Activated CD4-positive, alpha-beta T cell treated with anti-CD3 and anti-CD28 coated beads for 36 hours (primary cell): ENCODE measurements around the gene CPNE5. TPM values are rescaled to one million over a fixed set of nuclear protein-coding genes. Genes with fewer than 3 reads are reported as not detected.
"Not testable (repeated sequence)": the region's sequence is repeated elsewhere in the genome, so short reads cannot be mapped to it uniquely, and the experiment has no call there.

Experiments
- ATAC-seq: fragments of 200-7000 bp; cut with Tn5 transposase; one replicate; pipeline ENCODE4 v1.10.0; 2021; ENCODE audit warnings: mild to moderate bottlenecking, moderate library complexity
- CTCF ChIA-PET: fragments of 350-600 bp; sonication (Branson Sonifier 250); formaldehyde crosslinking; loops from one replicate; lab custom pipeline; 2021; ENCODE audit warnings: antibody characterized with exemption; lab: Charles Lee
- POLR2A ChIA-PET: fragments of 350-600 bp; sonication (Branson Sonifier 250); formaldehyde crosslinking; loops from one replicate; lab custom pipeline; 2021; ENCODE audit warnings: antibody characterized with exemption, inconsistent platforms; lab: Charles Lee
- DNase-seq: peaks from one replicate; pipeline ENCODE4 v3.0.0-alpha.2; 2020
- H3K27ac Mint-ChIP-seq: one replicate; pipeline ENCODE4 v1.8.0; 2021; ENCODE audit warnings: mixed read lengths
- H3K27me3 Mint-ChIP-seq: one replicate; pipeline ENCODE4 v1.8.0; 2021; ENCODE audit warnings: mixed read lengths
- H3K36me3 Mint-ChIP-seq: one replicate; pipeline ENCODE4 v1.8.0; 2021; ENCODE audit warnings: low read depth, mixed read lengths
- H3K4me1 Mint-ChIP-seq: one replicate; pipeline ENCODE4 v1.8.0; 2021; ENCODE audit warnings: mixed read lengths
- H3K4me3 Mint-ChIP-seq: one replicate; pipeline ENCODE4 v1.8.0; 2021; ENCODE audit warnings: mild to moderate bottlenecking, moderate library complexity, mixed read lengths
- H3K9me3 Mint-ChIP-seq: one replicate; pipeline ENCODE4 v1.8.0; 2021; ENCODE audit warnings: low read depth, mixed read lengths
- intact Hi-C, 2 experiments: fragments of 100-400 bp; cut with DNase I in 1 of 2; cut with micrococcal nuclease in 1 of 2; formaldehyde crosslinking; loops; one replicate each; pipeline versions ENCODE4 v1.14.2 to v1.15.1; 2022 to 2024; cut with DNase I, micrococcal nuclease
- total RNA-seq, 2 experiments: library from RNA; stranded (reverse); gene quantifications; one replicate each; pipeline ENCODE4 v1.2.3, GENCODE V29; 2021

CPNE5 gene
- total RNA-seq, 2 experiments from 2014 or later: 1.1 to 1.3 TPM

DNA sequence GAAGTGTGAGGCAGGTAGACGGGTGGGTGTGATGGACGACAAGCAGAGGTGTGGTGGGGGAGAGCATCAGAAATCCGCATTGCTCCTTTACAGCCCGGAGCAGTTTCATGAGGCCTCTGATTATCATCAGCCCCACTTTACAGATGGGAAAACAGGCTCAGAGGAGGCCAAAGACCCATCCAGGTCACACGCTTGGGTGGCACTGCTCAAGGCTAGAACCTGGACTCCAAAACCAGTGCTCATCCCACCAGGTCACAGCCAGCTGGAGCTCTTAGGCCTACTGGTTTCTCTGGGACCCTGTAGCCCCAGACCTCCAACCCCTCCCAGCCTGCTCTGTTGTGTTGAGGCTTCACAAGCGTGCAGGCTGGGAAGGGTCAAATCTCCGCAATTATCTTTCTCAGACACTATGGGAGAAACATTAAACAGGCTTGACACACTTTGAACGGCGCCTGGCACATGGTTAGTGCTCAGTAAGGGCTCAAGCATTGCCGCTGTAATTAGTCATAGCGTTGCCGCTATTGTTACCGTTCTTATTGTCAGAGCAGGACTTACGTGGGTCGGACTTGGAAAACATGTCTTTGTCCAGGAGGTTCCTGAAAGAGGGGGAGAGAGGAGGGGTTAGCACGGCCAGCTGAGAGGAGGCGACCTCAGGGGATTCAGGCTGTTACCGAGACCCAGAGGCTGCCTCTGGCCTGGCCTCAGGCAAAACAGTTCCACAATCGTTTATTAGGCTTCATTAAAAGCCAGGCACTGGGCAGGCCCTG lies 16.6 kb downstream of the CPNE5 start:
- no peak for ATAC-seq
- peaks cover 3% of the 10 kb centered on the region for H3K4me1 Mint-ChIP-seq
- DNase-seq: no peak
- no peak overlapping the region for H3K4me3 Mint-ChIP-seq
- H3K36me3 Mint-ChIP-seq: no peaks in the 10 kb centered on the region
- no peaks in the 10 kb centered on the region for H3K9me3 Mint-ChIP-seq
- CTCF ChIA-PET: no interaction called here
- intact Hi-C loops: no loop called here
- POLR2A ChIA-PET: no interaction called here
- peaks cover 2% of the 10 kb centered on the region for H3K27me3 Mint-ChIP-seq
- no peak overlapping the region for H3K27ac Mint-ChIP-seq

DNA sequence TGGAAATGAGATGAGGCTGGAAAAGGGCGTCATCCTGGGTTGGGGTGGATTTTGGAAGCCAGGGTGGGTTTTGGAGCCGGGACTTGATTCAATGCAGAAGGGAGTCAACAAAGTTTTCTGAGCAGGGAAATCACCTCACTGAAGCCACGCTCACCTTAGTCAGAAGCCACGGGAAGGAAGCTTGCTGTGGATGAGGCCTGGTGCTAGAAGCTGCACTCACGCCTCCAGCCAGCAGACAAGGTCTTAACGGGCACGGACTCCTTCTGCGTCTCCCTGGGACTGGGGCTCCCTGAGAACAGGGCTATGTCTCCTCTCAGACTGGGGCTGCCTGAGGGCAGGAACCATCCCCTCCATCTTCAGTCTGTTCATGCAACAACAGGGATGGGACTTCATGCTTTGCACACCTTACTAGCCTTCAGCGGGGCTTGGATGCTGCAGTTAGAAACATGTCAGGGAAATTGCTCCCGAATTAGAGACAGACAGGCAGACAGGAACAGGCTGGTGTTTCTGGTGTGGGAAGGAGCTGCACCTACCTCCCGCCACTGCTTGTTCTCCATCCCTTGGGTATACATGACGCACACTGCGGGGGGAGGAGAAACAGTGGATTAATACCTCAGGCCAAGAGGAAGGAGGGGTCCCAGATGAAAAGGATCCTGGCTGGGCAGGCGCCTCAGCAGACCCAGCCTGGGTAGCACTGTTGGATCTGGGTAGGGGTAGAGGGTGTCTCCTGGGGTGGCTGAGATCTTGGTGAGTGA lies 17.5 kb downstream of the CPNE5 start:
- no peak for ATAC-seq
- intact Hi-C loops: no loop called here
- Mint-ChIP-seq H3K4me1 (no peaks in the 10 kb centered on the region), H3K9me3 (no peaks in the 10 kb centered on the region), H3K36me3 (no peaks in the 10 kb centered on the region), H3K4me3 (no peak overlapping the region), H3K27me3 (no peaks in the 10 kb centered on the region), H3K27ac (no peak overlapping the region)
- DNase-seq: peak; percentile 24
- CTCF ChIA-PET: interaction anchor here (0.8 kb wide), 1 partner anchor 140 kb away, joined by 4 read pairs; no protein-coding TSS in a partner anchor
- POLR2A ChIA-PET: no interaction called here

DNA sequence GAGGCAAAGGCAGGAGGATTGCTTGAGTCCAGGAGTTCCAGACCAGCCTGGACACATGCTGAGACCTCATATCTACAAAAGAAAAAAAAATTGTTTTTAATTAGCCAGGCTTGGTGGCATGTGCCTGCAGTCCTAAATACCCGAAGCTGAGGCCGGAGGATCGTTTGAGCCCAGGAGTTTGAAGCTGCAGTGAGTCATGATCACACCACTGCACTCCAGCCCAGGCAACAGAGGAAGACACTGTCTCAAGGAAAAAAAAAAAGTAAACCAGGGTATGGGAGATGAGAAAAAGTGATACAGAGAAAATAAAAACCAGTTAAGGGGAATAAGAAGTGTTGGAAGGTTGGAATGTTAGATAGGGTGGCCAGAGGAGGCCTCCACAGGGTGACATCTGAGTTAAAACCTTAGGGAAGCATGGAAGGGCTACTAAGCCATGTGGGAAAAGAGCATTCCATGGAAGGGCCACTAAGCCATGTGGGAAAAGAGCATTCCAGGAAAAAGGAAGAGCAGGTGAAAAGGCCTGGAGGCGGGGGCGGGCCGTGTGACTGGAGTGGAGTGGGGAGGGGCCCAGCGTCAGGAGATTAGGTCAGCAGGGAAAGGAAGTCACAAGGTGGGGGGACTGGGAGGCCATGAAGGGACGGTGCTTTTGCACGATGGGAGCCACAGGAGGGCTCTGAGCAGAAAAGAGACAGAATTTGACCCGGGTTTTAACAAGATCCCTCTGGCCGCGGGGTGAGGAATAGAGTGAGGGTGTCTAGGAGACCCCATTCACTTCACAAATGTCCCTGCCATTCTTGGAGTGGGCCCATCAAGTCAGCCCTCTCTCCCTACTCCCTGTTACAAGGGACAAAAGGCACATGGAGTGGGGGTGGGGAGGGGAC lies 18.3 kb downstream of the CPNE5 start:
- Mint-ChIP-seq H3K27ac (no peak overlapping the region), H3K4me1 (no peaks in the 10 kb centered on the region), H3K36me3 (no peaks in the 10 kb centered on the region), H3K4me3 (no peak overlapping the region), H3K9me3 (no peaks in the 10 kb centered on the region), H3K27me3 (no peaks in the 10 kb centered on the region)
- ATAC-seq (no peak), DNase-seq (no peak)
- ChIA-PET CTCF (interaction anchor here (0.8 kb wide), 1 partner anchor 139 kb away, joined by 4 read pairs; no protein-coding TSS in a partner anchor), POLR2A (no interaction called here)
- intact Hi-C loops: no loop called here

DNA sequence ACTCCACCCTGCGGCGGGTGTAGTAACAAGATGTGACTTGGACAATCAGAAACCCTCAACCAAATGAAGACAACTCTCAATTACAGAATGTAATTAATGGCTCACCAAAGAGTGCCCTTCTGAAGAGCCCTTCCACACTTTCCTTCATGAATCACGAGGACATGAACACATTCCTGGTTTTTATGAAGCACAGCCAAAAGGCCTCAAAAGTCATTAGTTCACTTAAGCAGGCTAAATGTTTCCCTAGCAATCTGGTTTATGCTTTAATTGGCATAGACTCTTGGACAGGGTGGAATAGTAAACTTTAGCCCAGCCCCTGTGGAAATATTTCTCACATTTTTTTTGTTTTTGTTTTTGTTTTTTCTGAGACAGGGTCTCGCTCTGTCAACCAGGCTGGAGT lies 20.5 kb downstream of the CPNE5 start:
- no peaks in the 10 kb centered on the region for H3K27me3 Mint-ChIP-seq
- CTCF ChIA-PET: no interaction called here
- no peaks in the 10 kb centered on the region for H3K36me3 Mint-ChIP-seq
- ATAC-seq (no peak), DNase-seq (no peak)
- H3K4me3 Mint-ChIP-seq: no peak overlapping the region
- POLR2A ChIA-PET: no interaction called here
- no peak overlapping the region for H3K27ac Mint-ChIP-seq
- no peaks in the 10 kb centered on the region for H3K9me3 Mint-ChIP-seq
- no peaks in the 10 kb centered on the region for H3K4me1 Mint-ChIP-seq
- intact Hi-C loops: no loop called here

DNA sequence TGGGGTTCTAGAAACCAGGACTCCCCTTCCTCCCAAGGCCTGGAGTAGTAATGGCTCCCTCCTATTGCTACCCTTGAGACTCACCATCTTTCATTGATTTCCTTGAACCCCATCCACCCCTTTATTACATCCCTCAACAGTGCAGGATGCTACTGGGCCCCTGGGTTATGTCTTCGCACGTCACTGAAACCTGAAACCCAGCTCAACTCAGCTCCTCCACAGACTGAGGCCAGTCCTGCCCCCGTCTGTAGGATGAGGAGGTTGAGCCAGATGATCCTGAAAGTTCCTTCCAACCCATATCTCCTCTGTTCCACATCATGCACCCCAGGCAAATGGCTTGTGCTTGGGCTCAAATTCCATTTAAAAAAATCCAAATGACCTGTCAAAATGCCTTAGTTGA lies 21.4 kb downstream of the CPNE5 start:
- Mint-ChIP-seq H3K4me1 (no peaks in the 10 kb centered on the region), H3K36me3 (no peaks in the 10 kb centered on the region), H3K4me3 (no peak overlapping the region), H3K27me3 (no peaks in the 10 kb centered on the region), H3K27ac (no peak overlapping the region), H3K9me3 (no peaks in the 10 kb centered on the region)
- ChIA-PET CTCF (no interaction called here), POLR2A (no interaction called here)
- intact Hi-C loops: no loop called here
- no peak for DNase-seq
- no peak for ATAC-seq

DNA sequence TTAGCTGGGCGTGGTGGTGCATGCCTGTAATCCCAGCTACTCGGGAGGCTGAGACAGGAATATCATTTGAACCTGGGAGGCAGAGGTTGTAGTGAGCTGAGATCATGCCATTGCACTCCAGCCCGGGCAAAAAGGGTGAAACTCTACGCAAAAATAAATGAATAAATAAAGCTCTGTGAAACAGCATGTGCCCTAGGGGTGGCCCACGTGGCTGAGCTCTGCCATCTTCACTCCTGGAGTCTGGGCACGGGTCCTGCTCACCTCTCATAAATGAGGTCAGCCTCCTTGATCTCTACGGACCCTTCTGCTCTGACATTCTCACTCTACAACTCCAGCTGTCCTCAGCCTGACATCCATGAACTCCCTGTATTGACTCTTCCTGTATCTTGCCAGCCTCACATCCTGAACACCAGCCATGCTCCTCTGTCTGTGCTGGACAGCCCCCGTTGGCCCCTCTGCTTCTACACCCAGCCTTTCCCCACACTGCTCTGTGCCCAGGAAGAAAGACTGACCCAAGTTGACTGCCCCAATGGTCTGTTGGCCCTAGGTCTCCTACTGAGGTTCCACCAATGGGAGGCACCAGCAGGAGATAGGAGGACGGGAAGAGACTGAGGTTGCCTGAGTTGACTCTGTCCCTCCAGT lies 21.9 kb downstream of the CPNE5 start:
- POLR2A ChIA-PET: no interaction called here
- no peak overlapping the region for H3K27ac Mint-ChIP-seq
- no peaks in the 10 kb centered on the region for H3K9me3 Mint-ChIP-seq
- intact Hi-C loops: no loop called here
- H3K4me1 Mint-ChIP-seq: no peaks in the 10 kb centered on the region
- H3K36me3 Mint-ChIP-seq: no peaks in the 10 kb centered on the region
- ATAC-seq: no peak
- DNase-seq: no peak
- CTCF ChIA-PET: interaction anchor here (1.4 kb wide), 1 partner anchor 51 kb away, joined by 3 read pairs; no protein-coding TSS in a partner anchor
- no peak overlapping the region for H3K4me3 Mint-ChIP-seq
- H3K27me3 Mint-ChIP-seq: no peaks in the 10 kb centered on the region

DNA sequence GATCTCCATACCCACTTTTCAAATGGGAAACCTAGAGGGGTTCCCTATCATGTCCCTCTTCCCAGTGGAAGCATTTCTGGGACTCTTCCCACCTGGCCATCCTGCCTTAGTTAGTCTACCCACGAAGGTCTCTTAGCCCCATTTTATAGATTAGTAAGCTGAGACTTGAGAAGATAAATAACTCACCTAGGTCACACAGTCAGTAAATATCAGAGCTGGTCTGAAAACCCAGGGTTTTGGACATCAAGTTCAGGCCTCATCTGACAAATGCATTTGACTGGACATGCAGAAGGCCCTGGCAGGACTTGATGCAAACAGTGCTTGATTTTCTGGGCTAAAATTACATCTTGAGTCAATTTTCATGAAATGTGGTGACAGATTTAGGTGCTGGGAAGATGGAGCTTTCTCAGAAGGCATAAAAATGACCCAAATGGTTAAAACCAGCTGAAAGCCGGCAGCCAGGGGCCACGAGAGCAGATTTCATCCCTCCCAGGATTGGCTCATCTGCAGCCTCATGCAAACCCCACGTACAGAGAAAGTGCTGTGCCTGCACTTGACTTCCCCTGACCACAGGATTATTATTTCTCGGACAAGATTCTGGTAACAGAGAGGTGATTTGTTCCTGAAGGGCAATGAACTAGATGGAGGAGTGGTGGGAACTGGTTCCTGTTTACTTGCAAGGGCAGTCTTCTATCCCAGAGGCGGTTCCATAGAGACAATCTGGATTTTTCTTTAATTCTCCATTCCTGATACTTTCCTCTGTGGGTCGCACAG lies 23.1 kb downstream of the CPNE5 start:
- intact Hi-C loops: no loop called here
- Mint-ChIP-seq H3K36me3 (no peaks in the 10 kb centered on the region), H3K4me3 (no peak overlapping the region), H3K27ac (no peak overlapping the region), H3K4me1 (no peaks in the 10 kb centered on the region), H3K27me3 (no peaks in the 10 kb centered on the region), H3K9me3 (no peaks in the 10 kb centered on the region)
- ATAC-seq (no peak), DNase-seq (no peak)
- ChIA-PET CTCF (interaction anchor here (0.6 to 1.4 kb wide), 3 partner anchors 50 to 510 kb away, joined by 3 to 4 read pairs (median 3); no protein-coding TSS in a partner anchor), POLR2A (no interaction called here)

DNA sequence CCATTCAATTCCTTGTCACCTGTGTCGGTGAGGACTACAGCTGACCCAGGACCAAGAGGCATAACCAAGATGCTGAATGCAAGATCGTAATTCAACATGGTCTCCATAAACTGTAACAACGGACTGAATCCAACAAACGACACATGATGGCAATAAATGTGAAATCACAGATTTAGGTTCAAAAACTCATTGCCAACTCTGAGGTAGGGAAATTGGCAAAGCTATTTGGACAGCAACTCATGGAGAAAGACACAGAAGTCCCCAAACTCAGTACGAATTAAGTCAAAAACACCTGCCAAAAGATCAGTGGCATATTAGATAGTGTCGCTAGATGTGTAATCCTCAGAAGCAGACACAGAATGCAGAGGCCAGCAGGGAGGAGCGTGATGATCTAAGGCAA lies 25.0 kb downstream of the CPNE5 start:
- ATAC-seq (no peak), DNase-seq (no peak)
- no peak overlapping the region for H3K27ac Mint-ChIP-seq
- no peak overlapping the region for H3K4me3 Mint-ChIP-seq
- POLR2A ChIA-PET: no interaction called here
- intact Hi-C loops: no loop called here
- CTCF ChIA-PET: interaction anchor here (1.5 kb wide), 1 partner anchor 37 kb away, joined by 5 read pairs; no protein-coding TSS in a partner anchor
- H3K4me1 Mint-ChIP-seq: no peaks in the 10 kb centered on the region
- no peaks in the 10 kb centered on the region for H3K36me3 Mint-ChIP-seq
- no peaks in the 10 kb centered on the region for H3K27me3 Mint-ChIP-seq
- no peaks in the 10 kb centered on the region for H3K9me3 Mint-ChIP-seq

DNA sequence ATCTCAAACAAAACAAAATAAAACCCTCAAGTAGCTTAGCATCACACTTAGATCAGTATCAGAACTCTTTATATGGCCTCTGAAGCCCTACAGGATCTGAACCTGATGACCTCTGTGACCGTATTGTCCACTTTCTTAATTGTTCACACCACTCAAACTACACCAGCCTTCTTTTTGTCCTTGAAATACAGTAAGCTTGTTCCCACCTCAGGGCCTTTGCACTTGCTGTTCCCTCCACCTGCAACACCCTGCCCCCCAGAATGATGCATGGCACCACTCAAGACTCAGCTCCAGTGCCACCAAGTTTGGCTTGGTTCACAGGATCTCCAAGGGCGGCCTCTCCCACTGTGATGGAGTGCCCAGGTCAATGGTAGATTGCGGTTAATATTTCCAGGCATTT lies 25.7 kb downstream of the CPNE5 start:
- Mint-ChIP-seq H3K4me1 (no peaks in the 10 kb centered on the region), H3K4me3 (no peak overlapping the region), H3K27ac (no peak overlapping the region), H3K27me3 (no peaks in the 10 kb centered on the region), H3K36me3 (no peaks in the 10 kb centered on the region), H3K9me3 (no peaks in the 10 kb centered on the region)
- DNase-seq (no peak), ATAC-seq (no peak)
- ChIA-PET CTCF (interaction anchor here (0.6 to 1.5 kb wide), 2 partner anchors 38 to 298 kb away, joined by 3 to 5 read pairs; no protein-coding TSS in a partner anchor), POLR2A (no interaction called here)
- intact Hi-C loops: no loop called here

DNA sequence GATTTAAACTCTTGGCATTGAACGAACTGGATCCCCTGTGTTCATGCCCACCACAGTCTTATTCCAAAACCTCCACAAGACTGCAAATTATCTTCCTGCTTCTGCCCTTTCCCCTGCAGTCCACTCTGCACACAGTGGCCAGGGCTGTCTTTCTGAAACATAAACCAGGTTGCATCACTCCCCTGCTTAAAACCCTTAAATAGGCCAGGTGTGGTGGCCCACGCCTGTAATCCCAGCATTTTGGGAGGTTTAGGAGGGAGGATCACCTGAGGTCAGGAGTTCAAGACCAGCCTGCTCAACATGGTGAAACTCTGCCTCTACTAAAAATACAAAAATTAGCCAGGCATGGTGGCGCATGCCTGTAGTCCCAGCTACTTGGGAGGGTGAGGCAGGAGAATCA lies 26.2 kb downstream of the CPNE5 start:
- H3K27me3 Mint-ChIP-seq, H3K9me3 Mint-ChIP-seq, ATAC-seq, H3K27ac Mint-ChIP-seq, H3K4me3 Mint-ChIP-seq, intact Hi-C loops, DNase-seq, H3K4me1 Mint-ChIP-seq, POLR2A ChIA-PET, H3K36me3 Mint-ChIP-seq: not testable (repeated sequence)
- CTCF ChIA-PET: interaction anchor here (0.6 to 1.5 kb wide), 5 partner anchors 13 to 298 kb away, joined by 3 to 5 read pairs (median 3); no protein-coding TSS in a partner anchor
